ENCODE results near the gene PLPPR3. TPM values are rescaled to one million over a fixed set of nuclear protein-coding genes. Genes with fewer than 3 reads are reported as not detected.

Gene PLPPR3
- polyA plus RNA-seq, 1 donor from 2014 or later = 239 TPM

- Histone ChIP-seq H3K9ac (ENCODE audit: low read length) (no peak overlapping the region), H3K27me3 (ENCODE audit: insufficient read depth, low read depth, low read length) (no peaks in the 10 kb centered on the region), H3K4me2 (ENCODE audit: low read length) (no peak overlapping the region), H3K27ac (ENCODE audit: low read length) (no peak overlapping the region), H3K36me3 (ENCODE audit: insufficient read depth, low read length) (no peaks in the 10 kb centered on the region), H3K9me3 (ENCODE audit: low read length) (no peaks in the 10 kb centered on the region), H3F3A (ENCODE audit: insufficient read depth, low read length, poor library complexity, severe bottlenecking) (no peaks in the 10 kb centered on the region), H3K4me3 (ENCODE audit: low read length) (no peak overlapping the region), H3K79me2 (replicated peaks; ENCODE audit: insufficient read depth, low read length) (no peaks in the 10 kb centered on the region), H2AFZ (ENCODE audit: low read depth, low read length) (no peak overlapping the region), H4K20me1 (ENCODE audit: insufficient read depth) (no peaks in the 10 kb centered on the region), H3K9me2 (ENCODE audit: insufficient read depth, low read length) (no peaks in the 10 kb centered on the region)
- TF ChIP-seq EP300 (conservative IDR thresholded peaks at IDR 0.05; ENCODE audit: poor library complexity, severe bottlenecking) (no peak), POLR2AphosphoS5 (IDR thresholded peaks at IDR 0.05) (no peak), EZH2 (IDR thresholded peaks at IDR 0.05; ENCODE audit: borderline replicate concordance, insufficient read depth, low read length, poor library complexity, severe bottlenecking) (no peak), SMC3 (conservative IDR thresholded peaks at IDR 0.05; ENCODE audit: poor library complexity) (no peak), CTCF (IDR thresholded peaks at IDR 0.05; ENCODE audit: poor library complexity, severe bottlenecking) (no peak), REST (IDR thresholded peaks at IDR 0.05; ENCODE audit: borderline replicate concordance) (no peak), MXI1 (conservative IDR thresholded peaks at IDR 0.05; ENCODE audit: poor library complexity, severe bottlenecking) (no peak), TAF1 (IDR thresholded peaks at IDR 0.05; ENCODE audit: low read depth) (no peak), RAD21 (conservative IDR thresholded peaks at IDR 0.05) (no peak)
These were observed 33.1 kb downstream of the PLPPR3 start for GRCh38 chr19:788686-788982.

- Histone ChIP-seq H3K27ac (ENCODE audit: low read length) (no peak overlapping the region), H3K4me2 (ENCODE audit: low read length) (no peak overlapping the region), H2AFZ (ENCODE audit: low read depth, low read length) (no peak overlapping the region), H3F3A (ENCODE audit: insufficient read depth, low read length, poor library complexity, severe bottlenecking) (no peaks in the 10 kb centered on the region), H3K79me2 (replicated peaks; ENCODE audit: insufficient read depth, low read length) (no peaks in the 10 kb centered on the region), H3K27me3 (ENCODE audit: insufficient read depth, low read depth, low read length) (no peaks in the 10 kb centered on the region), H4K20me1 (ENCODE audit: insufficient read depth) (no peaks in the 10 kb centered on the region), H3K4me3 (ENCODE audit: low read length) (no peak overlapping the region), H3K36me3 (ENCODE audit: insufficient read depth, low read length) (no peaks in the 10 kb centered on the region), H3K9me3 (ENCODE audit: low read length) (no peaks in the 10 kb centered on the region), H3K9ac (ENCODE audit: low read length) (no peak overlapping the region), H3K9me2 (ENCODE audit: insufficient read depth, low read length) (no peaks in the 10 kb centered on the region)
- TF ChIP-seq MXI1 (conservative IDR thresholded peaks at IDR 0.05; ENCODE audit: poor library complexity, severe bottlenecking) (no peak), RAD21 (conservative IDR thresholded peaks at IDR 0.05) (no peak), SMC3 (conservative IDR thresholded peaks at IDR 0.05; ENCODE audit: poor library complexity) (no peak), EP300 (conservative IDR thresholded peaks at IDR 0.05; ENCODE audit: poor library complexity, severe bottlenecking) (no peak), POLR2AphosphoS5 (IDR thresholded peaks at IDR 0.05) (no peak), EZH2 (IDR thresholded peaks at IDR 0.05; ENCODE audit: borderline replicate concordance, insufficient read depth, low read length, poor library complexity, severe bottlenecking) (no peak), CTCF (IDR thresholded peaks at IDR 0.05; ENCODE audit: poor library complexity, severe bottlenecking) (no peak), REST (IDR thresholded peaks at IDR 0.05; ENCODE audit: borderline replicate concordance) (no peak), TAF1 (IDR thresholded peaks at IDR 0.05; ENCODE audit: low read depth) (no peak)
These were observed 34.2 kb downstream of the PLPPR3 start for GRCh38 chr19:787536-787935.
